Liver (tissue), 3 donors: ENCODE measurements around the gene PROZ.

Source experiments
- EGR1 ChIP-seq, 2 donors: IDR thresholded peaks; 2 replicates each; pipeline ENCODE4 v1.6.1; 2016 to 2018; ENCODE audit warnings: antibody characterized with exemption in 2 of 2, low read depth in 2 of 2
- GABPA ChIP-seq, 2 donors: IDR thresholded peaks in 1 of 2; conservative IDR thresholded peaks in 1 of 2; 2 replicates each; pipeline ENCODE4 v1.6.1; 2016; ENCODE audit warnings: antibody characterized with exemption in 2 of 2, mild to moderate bottlenecking in 1 of 2, moderate library complexity in 1 of 2
- JUND ChIP-seq, 2 donors: IDR thresholded peaks; 2 replicates each; pipeline ENCODE4 v1.6.1; 2016; ENCODE audit warnings: antibody characterized with exemption in 2 of 2
- REST ChIP-seq: IDR thresholded peaks from 2 replicates; pipeline ENCODE4 v1.6.1; 2016; ENCODE audit warnings: antibody characterized with exemption, mild to moderate bottlenecking
- SP1 ChIP-seq: IDR thresholded peaks from 2 replicates; pipeline ENCODE4 v1.6.1; 2018; ENCODE audit warnings: antibody characterized with exemption, mild to moderate bottlenecking
- TAF1 ChIP-seq: conservative IDR thresholded peaks from 2 replicates; pipeline ENCODE4 v1.6.1; 2016; ENCODE audit warnings: antibody characterized with exemption, mild to moderate bottlenecking
- YY1 ChIP-seq: IDR thresholded peaks from 2 replicates; pipeline ENCODE4 v1.6.1; 2016; ENCODE audit warnings: antibody characterized with exemption, mild to moderate bottlenecking
- TF ChIP-seq, protein P1 (sequence below): fragments of 150-350 bp; IDR thresholded peaks from 2 replicates; pipeline ENCODE4 v1.5.1; 2017; ENCODE audit warnings: improper control_type of control experiment, low read depth, low read length; ENCODE audit not compliant: missing input control
- donor health status: healthy.
- donor health status: healthy.

DNA sequence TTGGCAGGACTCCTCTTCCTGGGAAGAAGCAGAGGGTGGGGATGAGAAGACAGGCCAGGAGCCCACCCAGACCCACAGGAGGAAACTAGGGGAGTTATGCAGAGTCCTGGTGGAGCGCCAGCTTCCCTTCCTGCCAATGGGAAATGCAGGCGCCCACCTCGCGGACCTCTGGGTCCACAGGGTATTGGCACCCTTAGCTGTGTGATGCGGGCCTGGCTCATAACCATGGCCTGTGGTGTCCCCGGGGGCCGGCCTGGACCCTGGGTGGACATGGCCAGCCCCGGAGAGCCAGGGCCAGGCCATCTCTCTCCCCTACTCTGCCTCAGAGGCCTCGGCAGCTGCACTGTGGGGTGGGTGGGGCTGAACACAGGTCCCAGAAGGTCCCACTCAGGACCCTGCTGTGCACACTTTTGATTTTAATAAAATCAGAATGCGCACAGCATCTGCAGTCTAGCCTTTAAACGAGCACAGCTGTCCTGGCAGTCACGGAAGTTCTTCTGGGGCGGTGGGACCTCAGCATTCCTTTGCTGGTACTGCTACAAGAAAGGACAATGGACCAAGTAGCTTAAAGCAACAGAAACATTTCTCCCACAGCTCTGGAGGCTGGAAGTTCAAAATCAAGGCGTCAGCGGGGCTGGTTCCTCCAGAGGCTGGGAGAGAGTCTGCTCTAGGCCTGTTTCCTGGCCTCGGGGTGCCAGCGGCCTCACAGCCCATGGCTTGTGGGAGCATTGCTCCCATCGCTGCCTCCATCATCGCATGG lies 34.1 kb upstream of the PROZ start:
- TF ChIP-seq SP1 = no peak
- TF ChIP-seq, protein P1, sequence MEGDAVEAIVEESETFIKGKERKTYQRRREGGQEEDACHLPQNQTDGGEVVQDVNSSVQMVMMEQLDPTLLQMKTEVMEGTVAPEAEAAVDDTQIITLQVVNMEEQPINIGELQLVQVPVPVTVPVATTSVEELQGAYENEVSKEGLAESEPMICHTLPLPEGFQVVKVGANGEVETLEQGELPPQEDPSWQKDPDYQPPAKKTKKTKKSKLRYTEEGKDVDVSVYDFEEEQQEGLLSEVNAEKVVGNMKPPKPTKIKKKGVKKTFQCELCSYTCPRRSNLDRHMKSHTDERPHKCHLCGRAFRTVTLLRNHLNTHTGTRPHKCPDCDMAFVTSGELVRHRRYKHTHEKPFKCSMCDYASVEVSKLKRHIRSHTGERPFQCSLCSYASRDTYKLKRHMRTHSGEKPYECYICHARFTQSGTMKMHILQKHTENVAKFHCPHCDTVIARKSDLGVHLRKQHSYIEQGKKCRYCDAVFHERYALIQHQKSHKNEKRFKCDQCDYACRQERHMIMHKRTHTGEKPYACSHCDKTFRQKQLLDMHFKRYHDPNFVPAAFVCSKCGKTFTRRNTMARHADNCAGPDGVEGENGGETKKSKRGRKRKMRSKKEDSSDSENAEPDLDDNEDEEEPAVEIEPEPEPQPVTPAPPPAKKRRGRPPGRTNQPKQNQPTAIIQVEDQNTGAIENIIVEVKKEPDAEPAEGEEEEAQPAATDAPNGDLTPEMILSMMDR = no peak
- TF ChIP-seq TAF1 = no peak
- TF ChIP-seq REST = no peak
- TF ChIP-seq YY1 = no peak
- TF ChIP-seq EGR1 (IDR thresholded peaks at IDR 0.05; ENCODE audit: low read depth in 2 of 2) = no peak
- TF ChIP-seq GABPA (IDR thresholded peaks at IDR 0.05 in 1 of 2, conservative IDR thresholded peaks at IDR 0.05 in 1 of 2) = no peak
- no peak for TF ChIP-seq JUND (IDR thresholded peaks at IDR 0.05)
